SJSA1 (cell line): ENCODE measurements around the gene UGT8. TPM values are rescaled to one million over a fixed set of nuclear protein-coding genes. Genes with fewer than 3 reads are reported as not detected.
"Not testable (repeated sequence)": the region's sequence is repeated elsewhere in the genome, so short reads cannot be mapped to it uniquely, and the experiment has no call there.

Experiments used
- DNase-seq, 2 experiments: peaks; one replicate each; pipeline ENCODE4 v3.0.0-alpha.2; 2015 to 2020; ENCODE audit warnings: low spot score in 2 of 2, low read depth in 1 of 2
- H3K27ac ChIP-seq: fragments of 250-450 bp; sonication (Bioruptor Pico); 2 replicates; pipeline ENCODE4 v1.5.1; 2020; ENCODE audit warnings: mild to moderate bottlenecking, moderate library complexity
- H3K27me3 ChIP-seq: fragments of 250-450 bp; sonication (Bioruptor Pico); replicated peaks from 2 replicates; pipeline ENCODE4 v1.5.1; 2020; ENCODE audit warnings: mild to moderate bottlenecking, moderate library complexity
- H3K36me3 ChIP-seq: fragments of 250-450 bp; sonication (Bioruptor Pico); 2 replicates; pipeline ENCODE4 v1.5.1; 2020; ENCODE audit warnings: mild to moderate bottlenecking
- H3K4me1 ChIP-seq: fragments of 250-450 bp; sonication (Bioruptor Pico); replicated peaks from 2 replicates; pipeline ENCODE4 v1.6.1; 2021; ENCODE audit warnings: mild to moderate bottlenecking
- H3K4me3 ChIP-seq: fragments of 250-450 bp; sonication (Bioruptor Pico); 2 replicates; pipeline ENCODE4 v1.5.1; 2020; ENCODE audit warnings: mild to moderate bottlenecking
- H3K9me3 ChIP-seq: fragments of 250-450 bp; sonication (Bioruptor Pico); replicated peaks from 2 replicates; pipeline ENCODE4 v1.5.1; 2020; ENCODE audit warnings: mild to moderate bottlenecking
- total RNA-seq: library from RNA; depleted of rRNA; stranded (reverse); fragments of >200 nt; shearing (Covaris generic); gene quantifications from 2 replicates; pipeline ENCODE4 v1.2.3, GENCODE V29; 2014

UGT8 gene
- total RNA-seq, 1 experiment from 2014 or later, result not detected

DNA sequence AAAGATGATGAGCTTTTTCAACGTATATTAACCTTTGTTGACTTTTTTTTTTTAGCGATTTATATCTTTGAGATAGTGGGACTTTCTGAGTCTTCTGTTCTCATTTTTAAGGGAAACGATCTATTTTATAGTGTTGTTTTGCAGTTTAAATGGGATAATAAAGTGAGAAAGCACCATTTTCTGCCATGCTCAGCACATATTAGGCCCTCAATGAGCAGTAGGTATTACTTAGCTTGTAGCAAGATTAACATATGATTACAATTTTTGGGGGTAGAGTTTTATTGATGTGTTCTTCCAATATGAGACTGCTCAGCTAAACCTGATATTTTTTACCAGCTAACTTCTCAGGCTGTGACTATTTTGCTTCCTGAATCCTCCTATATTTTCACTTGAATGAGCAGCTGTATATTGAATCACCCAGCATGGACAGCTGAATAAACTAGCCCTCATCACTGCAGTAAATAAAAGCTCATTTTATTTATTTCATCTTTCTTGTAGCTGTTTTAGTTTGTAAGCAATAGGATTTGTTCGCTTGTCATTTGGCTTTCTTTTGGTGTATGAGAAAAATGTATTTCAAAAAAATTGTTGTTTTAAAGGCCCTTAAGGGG is 43.7 kb downstream of the UGT8 start:
- H3K4me3 ChIP-seq, result no peak overlapping the region
- DNase-seq, result no peak
- no peaks in the 10 kb centered on the region for H3K4me1 ChIP-seq

DNA sequence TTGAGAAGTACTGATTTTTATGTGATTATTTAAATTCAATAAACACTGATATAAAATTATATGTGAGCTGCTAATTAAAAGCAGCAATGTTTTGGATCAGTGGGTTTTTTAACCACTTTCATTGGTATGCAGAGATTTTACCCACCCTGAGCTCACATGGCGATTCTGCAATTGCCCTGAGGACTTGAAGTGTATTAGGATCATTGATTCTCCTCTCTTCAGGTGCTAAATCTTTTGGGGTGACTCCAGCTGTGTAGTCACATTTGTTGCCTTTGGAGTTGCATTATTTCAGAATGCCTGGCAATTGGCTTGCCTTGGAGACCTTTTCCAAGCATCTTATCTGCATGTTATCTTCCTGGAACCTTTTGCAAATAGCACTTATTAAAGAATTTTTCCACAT is 51.3 kb downstream of the UGT8 start:
- Histone ChIP-seq H3K27ac (no peak overlapping the region), H3K36me3 (no peaks in the 10 kb centered on the region), H3K27me3 (0 out of 2 replicates have a peak, but pooled peaks cover 9% of the 10 kb centered on the region), H3K4me3 (no peak overlapping the region), H3K4me1 (no peaks in the 10 kb centered on the region), H3K9me3 (no peaks in the 10 kb centered on the region)
- no peak for DNase-seq

More for the DNA sequence above, 43.7 kb downstream of the UGT8 start:
- Histone ChIP-seq H3K36me3 (no peaks in the 10 kb centered on the region), H3K9me3 (no peaks in the 10 kb centered on the region), H3K27me3 (0 out of 2 replicates have a peak, but pooled peaks cover 9% of the 10 kb centered on the region), H3K27ac (no peak overlapping the region)

- Histone ChIP-seq H3K27ac (no peak overlapping the region), H3K36me3 (no peaks in the 10 kb centered on the region), H3K4me3 (no peak overlapping the region), H3K27me3 (0 out of 2 replicates have a peak, but pooled peaks cover 5% of the 10 kb centered on the region), H3K4me1 (no peaks in the 10 kb centered on the region), H3K9me3 (no peaks in the 10 kb centered on the region)
- no peak for DNase-seq
These were observed 55.1 kb downstream of the UGT8 start for GRCh38 chr4:114653675-114654074.

GRCh38 chr4:114654592-114654991 is 56.0 kb downstream of the UGT8 start:
- no peak overlapping the region for H3K4me3 ChIP-seq
- H3K9me3 ChIP-seq, result no peaks in the 10 kb centered on the region
- H3K4me1 ChIP-seq, result no peaks in the 10 kb centered on the region
- H3K27ac ChIP-seq, result no peak overlapping the region
- H3K36me3 ChIP-seq, result no peaks in the 10 kb centered on the region
- H3K27me3 ChIP-seq, result 0 out of 2 replicates have a peak, but pooled peaks cover 5% of the 10 kb centered on the region
- no peak for DNase-seq

DNA sequence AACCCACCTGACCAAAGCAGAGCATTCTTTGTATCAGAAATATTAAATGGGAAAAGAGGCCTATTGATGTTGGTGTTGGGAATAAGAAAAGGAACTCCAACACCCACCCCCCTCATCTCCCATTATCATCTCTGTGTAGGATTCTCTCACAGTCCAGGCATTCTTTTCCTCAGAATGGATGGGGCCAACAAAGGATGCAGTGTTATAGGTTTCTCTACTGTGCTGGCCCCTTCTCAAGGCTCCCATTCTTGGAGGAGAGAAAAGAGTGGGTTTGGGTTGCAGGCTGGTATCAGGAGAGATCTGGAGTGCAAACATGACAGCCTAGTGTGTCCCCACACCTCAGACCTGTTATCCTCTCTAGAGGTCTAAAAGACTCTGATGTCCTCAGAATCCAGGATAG is 59.6 kb downstream of the UGT8 start:
- Histone ChIP-seq H3K9me3 (no peaks in the 10 kb centered on the region), H3K4me3 (no peak overlapping the region), H3K4me1 (no peaks in the 10 kb centered on the region), H3K27ac (no peak overlapping the region), H3K36me3 (no peaks in the 10 kb centered on the region), H3K27me3 (0 out of 2 replicates have a peak, but pooled peaks cover 5% of the 10 kb centered on the region)
- no peak for DNase-seq

GRCh38 chr4:114658776-114659175 is 60.2 kb downstream of the UGT8 start:
- no peaks in the 10 kb centered on the region for H3K4me1 ChIP-seq
- no peak for DNase-seq
- H3K4me3 ChIP-seq, result no peak overlapping the region
- 0 out of 2 replicates have a peak, but pooled peaks cover under 1% of the 10 kb centered on the region for H3K27me3 ChIP-seq
- no peak overlapping the region for H3K27ac ChIP-seq
- no peaks in the 10 kb centered on the region for H3K36me3 ChIP-seq
- no peaks in the 10 kb centered on the region for H3K9me3 ChIP-seq

DNA sequence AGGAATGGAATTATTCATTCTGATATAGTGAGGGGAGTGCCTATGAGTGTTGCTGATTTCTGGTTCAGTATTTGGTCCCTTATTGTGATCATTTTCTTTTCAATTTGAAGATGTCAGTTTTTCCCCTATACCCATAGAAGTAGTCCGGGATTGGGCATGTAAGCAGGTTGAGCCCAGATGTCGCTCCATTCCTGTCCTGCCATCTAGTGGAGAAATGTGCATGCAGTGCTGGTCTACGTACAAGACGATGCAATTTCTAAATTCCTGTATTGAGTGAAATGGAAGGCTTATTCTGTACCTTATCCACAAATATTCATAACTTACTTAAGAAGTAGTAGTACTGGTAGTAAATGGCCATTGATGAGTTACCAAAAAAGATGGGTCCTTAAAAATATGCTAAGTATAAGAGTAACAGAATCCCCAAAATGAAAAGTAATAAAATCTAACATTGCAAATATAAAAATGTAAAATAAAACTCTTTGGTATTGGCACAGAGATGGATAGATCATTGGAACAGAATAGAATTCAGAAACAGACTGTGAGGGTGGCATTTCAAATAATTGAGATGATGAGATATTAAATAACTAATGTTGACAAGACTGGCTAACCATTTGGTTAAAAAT is 60.9 kb downstream of the UGT8 start:
- H3K27ac ChIP-seq, result no peak overlapping the region
- no peaks in the 10 kb centered on the region for H3K9me3 ChIP-seq
- H3K36me3 ChIP-seq, result no peaks in the 10 kb centered on the region
- H3K27me3 ChIP-seq, result no peaks in the 10 kb centered on the region
- H3K4me1 ChIP-seq, result no peaks in the 10 kb centered on the region
- H3K4me3 ChIP-seq, result no peak overlapping the region
- peak; percentile 22 to 50 for DNase-seq

GRCh38 chr4:114663083-114663482 is 64.5 kb downstream of the UGT8 start:
- H3K27me3 ChIP-seq, result no peaks in the 10 kb centered on the region; the same call in 1 of the 2 replicates
- no peak overlapping the region for H3K4me3 ChIP-seq
- H3K36me3 ChIP-seq, result no peaks in the 10 kb centered on the region
- no peak for DNase-seq
- H3K9me3 ChIP-seq, result no peaks in the 10 kb centered on the region
- no peaks in the 10 kb centered on the region for H3K4me1 ChIP-seq
- H3K27ac ChIP-seq, result no peak overlapping the region

- no peaks in the 10 kb centered on the region for H3K9me3 ChIP-seq
- DNase-seq, result no peak
- H3K27me3 ChIP-seq, result no peaks in the 10 kb centered on the region; the same call in 1 of the 2 replicates
- no peaks in the 10 kb centered on the region for H3K36me3 ChIP-seq
- H3K4me1 ChIP-seq, result no peaks in the 10 kb centered on the region
- H3K27ac ChIP-seq, result no peak overlapping the region
- no peak overlapping the region for H3K4me3 ChIP-seq
These were observed 70.0 kb downstream of the UGT8 start for GRCh38 chr4:114668577-114668976.

GRCh38 chr4:114670733-114671132 is 72.1 kb downstream of the UGT8 start:
- H3K36me3 ChIP-seq, H3K4me3 ChIP-seq, H3K27ac ChIP-seq, H3K4me1 ChIP-seq, H3K9me3 ChIP-seq, H3K27me3 ChIP-seq, DNase-seq: not testable (repeated sequence)

- Histone ChIP-seq H3K9me3 (no peaks in the 10 kb centered on the region), H3K4me3 (no peak overlapping the region), H3K27ac (no peak overlapping the region), H3K4me1 (no peaks in the 10 kb centered on the region), H3K36me3 (no peaks in the 10 kb centered on the region), H3K27me3 (peaks cover 4% of the 10 kb centered on the region; the same call in 1 of the 2 replicates)
- no peak for DNase-seq
These were observed 74.7 kb downstream of the UGT8 start for GRCh38 chr4:114673306-114673705.

- no peaks in the 10 kb centered on the region for H3K4me1 ChIP-seq
- peaks cover 7% of the 10 kb centered on the region; the same call in 1 of the 2 replicates for H3K27me3 ChIP-seq
- no peaks in the 10 kb centered on the region for H3K36me3 ChIP-seq
- no peak overlapping the region for H3K4me3 ChIP-seq
- no peaks in the 10 kb centered on the region for H3K9me3 ChIP-seq
- DNase-seq, result no peak
- H3K27ac ChIP-seq, result no peak overlapping the region
These were observed 75.5 kb downstream of the UGT8 start for GRCh38 chr4:114674080-114674479.

GRCh38 chr4:114677346-114677979 is 78.9 kb downstream of the UGT8 start:
- H3K36me3 ChIP-seq, result no peaks in the 10 kb centered on the region
- H3K27me3 ChIP-seq, result peaks cover 7% of the 10 kb centered on the region; the same call in 1 of the 2 replicates
- no peak overlapping the region for H3K4me3 ChIP-seq
- H3K27ac ChIP-seq, result no peak overlapping the region
- H3K9me3 ChIP-seq, result no peaks in the 10 kb centered on the region
- H3K4me1 ChIP-seq, result no peaks in the 10 kb centered on the region
- DNase-seq, result no peak

- DNase-seq, result no peak
- Histone ChIP-seq H3K9me3 (no peaks in the 10 kb centered on the region), H3K36me3 (no peaks in the 10 kb centered on the region), H3K4me3 (no peak overlapping the region), H3K27me3 (no peaks in the 10 kb centered on the region; the same call in 1 of the 2 replicates), H3K4me1 (no peaks in the 10 kb centered on the region), H3K27ac (no peak overlapping the region)
These were observed 85.9 kb downstream of the UGT8 start for GRCh38 chr4:114684462-114684861.
